Neural progenitor cell (in vitro differentiated cells): Measurements from ENCODE around the gene ATP10B. TPM values are rescaled to one million over a fixed set of nuclear protein-coding genes. Genes with fewer than 3 reads are reported as not detected.

Source experiments
- DNase-seq: peaks from one replicate; pipeline ENCODE4 v3.0.0-alpha.2; 2016; ENCODE audit warnings: low spot score
- H2AFZ ChIP-seq: fragments of 200-600 bp; sonication (generic); replicated peaks from 2 replicates; pipeline ENCODE4 v1.6.1; 2016; ENCODE audit warnings: antibody characterized with exemption
- H3F3A ChIP-seq: fragments of 200-600 bp; sonication (generic); 2 replicates; pipeline ENCODE4 v1.6.1; 2016; ENCODE audit warnings: antibody characterized with exemption, low read depth
- H3K27ac ChIP-seq: fragments of 200-600 bp; sonication (generic); 2 replicates; pipeline ENCODE4 v1.5.1; 2016; ENCODE audit warnings: mild to moderate bottlenecking
- H3K27me3 ChIP-seq: fragments of 200-600 bp; sonication (generic); 2 replicates; pipeline ENCODE4 v1.6.1; 2016; ENCODE audit warnings: mild to moderate bottlenecking, moderate library complexity
- H3K36me3 ChIP-seq: fragments of 200-600 bp; sonication (generic); 2 replicates; pipeline ENCODE4 v1.5.1; 2016
- H3K4me1 ChIP-seq: fragments of 200-600 bp; sonication (generic); 2 replicates; pipeline ENCODE4 v1.6.1; 2016; ENCODE audit warnings: mixed run types
- H3K4me2 ChIP-seq: fragments of 200-600 bp; sonication (generic); 2 replicates; pipeline ENCODE4 v1.6.1; 2016
- H3K4me3 ChIP-seq: fragments of 200-600 bp; sonication (generic); 2 replicates; pipeline ENCODE4 v1.5.1; 2016
- H3K79me2 ChIP-seq: fragments of 200-600 bp; sonication (generic); 2 replicates; pipeline ENCODE4 v1.6.1; 2016; ENCODE audit warnings: low read depth
- H3K9ac ChIP-seq: fragments of 200-600 bp; sonication (generic); 2 replicates; pipeline ENCODE4 v1.6.1; 2016
- H3K9me3 ChIP-seq: fragments of 200-600 bp; sonication (generic); 2 replicates; pipeline ENCODE4 v1.5.1; 2016; ENCODE audit warnings: low read depth
- H4K20me1 ChIP-seq: fragments of 200-600 bp; sonication (generic); 2 replicates; pipeline ENCODE4 v1.6.1; 2016; ENCODE audit warnings: low read depth
- H3K27ac Mint-ChIP-seq: 3 replicates; pipeline ENCODE4 v1.8.0; 2021; ENCODE audit warnings: mixed read lengths
- H3K27me3 Mint-ChIP-seq: 2 replicates; pipeline ENCODE4 v1.8.0; 2022; ENCODE audit warnings: low read depth, mild to moderate bottlenecking, inconsistent platforms, moderate library complexity, mixed read lengths; ENCODE audit not compliant: insufficient read depth
- H3K36me3 Mint-ChIP-seq: 3 replicates; pipeline ENCODE4 v1.8.0; 2021; ENCODE audit warnings: mixed read lengths
- H3K4me1 Mint-ChIP-seq: 3 replicates; pipeline ENCODE4 v1.8.0; 2021; ENCODE audit warnings: mixed read lengths
- H3K4me3 Mint-ChIP-seq: 3 replicates; pipeline ENCODE4 v1.8.0; 2021; ENCODE audit warnings: mild to moderate bottlenecking, moderate library complexity, mixed read lengths
- H3K9me3 Mint-ChIP-seq: 3 replicates; pipeline ENCODE4 v1.8.0; 2020; ENCODE audit warnings: mixed read lengths
- EZH2 ChIP-seq: fragments of 200-600 bp; sonication (generic); IDR thresholded peaks from 2 replicates; pipeline ENCODE4 v1.6.1; 2017; ENCODE audit warnings: antibody characterized with exemption, mild to moderate bottlenecking, moderate library complexity
- EZH2phosphoT487 ChIP-seq: fragments of 200-600 bp; sonication (generic); IDR thresholded peaks from 2 replicates; pipeline ENCODE4 v1.6.1; 2017; ENCODE audit warnings: antibody characterized with exemption
- total RNA-seq: library from RNA; depleted of rRNA; stranded (reverse); fragments of >200 nt; gene quantifications from 2 replicates; pipeline ENCODE4 v1.2.3, GENCODE V29; 2015; ENCODE audit warnings: low replicate concordance
- TF ChIP-seq, protein P1 (sequence below): fragments of 200-600 bp; sonication (generic); IDR thresholded peaks from 2 replicates; pipeline ENCODE4 v1.5.1; 2017; ENCODE audit warnings: antibody characterized with exemption, mild to moderate bottlenecking

ATP10B gene
- total RNA-seq, 1 donor from 2014 or later: not detected

DNA sequence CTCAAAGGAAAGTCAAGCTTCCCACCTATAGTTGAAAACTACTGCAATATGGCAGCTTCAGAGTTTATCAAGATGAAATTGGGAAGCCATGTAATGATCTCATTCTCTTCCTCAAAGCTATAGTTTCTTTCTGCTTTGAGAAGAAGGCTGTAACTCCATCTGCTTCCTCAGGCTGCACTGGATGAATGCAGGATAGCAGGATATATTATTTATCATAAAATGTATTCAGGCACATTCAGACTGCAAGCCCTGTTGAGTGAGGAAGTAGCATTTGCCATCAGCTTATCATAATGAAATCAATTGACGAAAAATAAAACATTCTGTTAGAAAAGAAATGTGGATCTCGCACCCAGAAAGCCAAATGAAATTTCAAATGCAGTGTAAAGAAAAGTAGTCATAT is 560 bp downstream of the ATP10B start:
- DNase-seq: no peak
- Histone ChIP-seq H3K4me1 (no peaks in the 10 kb centered on the region), H3K9me3 (no peaks in the 10 kb centered on the region), H2AFZ (no peak overlapping the region), H3K79me2 (no peaks in the 10 kb centered on the region), H3K4me2 (no peak overlapping the region), H3K27ac (no peak overlapping the region), H3K9ac (no peak overlapping the region), H3K4me3 (no peak overlapping the region), H4K20me1 (no peaks in the 10 kb centered on the region), H3K27me3 (no peaks in the 10 kb centered on the region), H3F3A (no peaks in the 10 kb centered on the region), H3K36me3 (no peaks in the 10 kb centered on the region)
- TF ChIP-seq EZH2phosphoT487 (no peak), EZH2 (no peak)
- TF ChIP-seq, protein P1, sequence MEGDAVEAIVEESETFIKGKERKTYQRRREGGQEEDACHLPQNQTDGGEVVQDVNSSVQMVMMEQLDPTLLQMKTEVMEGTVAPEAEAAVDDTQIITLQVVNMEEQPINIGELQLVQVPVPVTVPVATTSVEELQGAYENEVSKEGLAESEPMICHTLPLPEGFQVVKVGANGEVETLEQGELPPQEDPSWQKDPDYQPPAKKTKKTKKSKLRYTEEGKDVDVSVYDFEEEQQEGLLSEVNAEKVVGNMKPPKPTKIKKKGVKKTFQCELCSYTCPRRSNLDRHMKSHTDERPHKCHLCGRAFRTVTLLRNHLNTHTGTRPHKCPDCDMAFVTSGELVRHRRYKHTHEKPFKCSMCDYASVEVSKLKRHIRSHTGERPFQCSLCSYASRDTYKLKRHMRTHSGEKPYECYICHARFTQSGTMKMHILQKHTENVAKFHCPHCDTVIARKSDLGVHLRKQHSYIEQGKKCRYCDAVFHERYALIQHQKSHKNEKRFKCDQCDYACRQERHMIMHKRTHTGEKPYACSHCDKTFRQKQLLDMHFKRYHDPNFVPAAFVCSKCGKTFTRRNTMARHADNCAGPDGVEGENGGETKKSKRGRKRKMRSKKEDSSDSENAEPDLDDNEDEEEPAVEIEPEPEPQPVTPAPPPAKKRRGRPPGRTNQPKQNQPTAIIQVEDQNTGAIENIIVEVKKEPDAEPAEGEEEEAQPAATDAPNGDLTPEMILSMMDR: no peak
- peaks cover 4% of the 10 kb centered on the region for H3K4me1 Mint-ChIP-seq
- no peaks in the 10 kb centered on the region for H3K9me3 Mint-ChIP-seq
- H3K27me3 Mint-ChIP-seq: no peaks in the 10 kb centered on the region
- no peak overlapping the region for H3K4me3 Mint-ChIP-seq
- H3K27ac Mint-ChIP-seq: no peak overlapping the region
- H3K36me3 Mint-ChIP-seq: no peaks in the 10 kb centered on the region

DNA sequence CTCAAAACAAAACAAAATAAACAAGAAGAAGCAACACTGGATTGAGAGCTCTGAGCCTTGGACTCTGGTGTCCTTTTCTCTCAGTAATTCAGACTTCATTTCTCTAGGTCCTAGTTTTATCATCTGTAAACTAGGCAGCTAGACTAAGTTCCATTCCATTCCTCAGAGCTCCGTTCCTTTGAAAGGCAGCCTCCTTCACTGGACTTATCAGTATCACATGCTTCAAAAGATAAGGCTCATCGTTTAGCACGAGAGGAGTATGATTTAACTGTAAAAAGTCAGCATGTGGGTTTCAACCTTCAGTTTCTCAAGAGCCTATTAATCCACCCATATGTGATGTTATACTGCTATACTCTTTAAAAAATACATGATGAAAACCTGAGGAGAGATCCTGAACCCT is 1.6 kb downstream of the ATP10B start:
- Mint-ChIP-seq H3K4me1 (peaks cover 4% of the 10 kb centered on the region), H3K36me3 (no peaks in the 10 kb centered on the region), H3K4me3 (no peak overlapping the region), H3K27ac (no peak overlapping the region), H3K27me3 (no peaks in the 10 kb centered on the region), H3K9me3 (no peaks in the 10 kb centered on the region)
- no peak overlapping the region for H2AFZ ChIP-seq
- H3K79me2 ChIP-seq: no peaks in the 10 kb centered on the region
- H3K27me3 ChIP-seq: no peaks in the 10 kb centered on the region
- TF ChIP-seq, protein P1: no peak
- TF ChIP-seq EZH2phosphoT487 (no peak), EZH2 (no peak)
- no peak for DNase-seq
- H3K27ac ChIP-seq: no peak overlapping the region
- no peak overlapping the region for H3K4me3 ChIP-seq
- H4K20me1 ChIP-seq: no peaks in the 10 kb centered on the region
- no peak overlapping the region for H3K9ac ChIP-seq
- H3F3A ChIP-seq: no peaks in the 10 kb centered on the region
- H3K4me2 ChIP-seq: no peak overlapping the region
- no peaks in the 10 kb centered on the region for H3K4me1 ChIP-seq
- H3K36me3 ChIP-seq: no peaks in the 10 kb centered on the region
- no peaks in the 10 kb centered on the region for H3K9me3 ChIP-seq

DNA sequence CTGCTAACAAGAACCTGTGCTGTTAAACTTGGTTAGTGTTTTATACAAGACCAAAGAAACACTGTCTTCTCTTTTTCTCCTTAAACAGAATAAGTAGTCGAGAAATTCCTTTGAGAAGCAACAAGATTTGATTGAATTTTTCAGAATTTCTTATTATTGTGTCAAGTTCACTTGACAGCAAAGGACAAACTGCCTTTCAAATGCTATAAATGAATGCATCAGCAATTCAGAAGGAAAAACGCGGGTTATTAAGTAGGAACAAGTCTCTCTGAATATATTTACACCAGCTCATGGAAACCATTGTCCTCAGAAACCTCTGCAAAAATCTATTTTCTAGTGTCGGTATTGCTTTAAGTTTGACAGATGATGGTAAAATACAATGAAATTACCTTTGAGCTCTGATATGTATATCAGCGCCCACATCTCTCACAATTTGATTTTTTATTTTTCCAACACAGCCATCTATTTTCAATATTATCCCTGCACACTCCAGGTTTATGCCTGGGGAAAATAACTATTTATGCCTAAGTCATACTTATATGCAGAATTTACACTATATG is 4.4 kb downstream of the ATP10B start:
- TF ChIP-seq EZH2 (no peak), EZH2phosphoT487 (no peak)
- TF ChIP-seq, protein P1: no peak

More for the DNA sequence above, 4.4 kb downstream of the ATP10B start:
- Histone ChIP-seq H3F3A (no peaks in the 10 kb centered on the region), H3K4me3 (no peak overlapping the region), H2AFZ (no peak overlapping the region), H3K9ac (no peak overlapping the region), H3K4me1 (no peaks in the 10 kb centered on the region), H4K20me1 (no peaks in the 10 kb centered on the region), H3K27me3 (no peaks in the 10 kb centered on the region), H3K79me2 (no peaks in the 10 kb centered on the region), H3K27ac (no peak overlapping the region), H3K9me3 (no peaks in the 10 kb centered on the region), H3K36me3 (no peaks in the 10 kb centered on the region), H3K4me2 (no peak overlapping the region)
- DNase-seq: no peak
- no peaks in the 10 kb centered on the region for H3K9me3 Mint-ChIP-seq
- H3K4me1 Mint-ChIP-seq: peaks cover 4% of the 10 kb centered on the region
- no peaks in the 10 kb centered on the region for H3K36me3 Mint-ChIP-seq
- no peak overlapping the region for H3K27ac Mint-ChIP-seq
- no peak overlapping the region for H3K4me3 Mint-ChIP-seq
- no peaks in the 10 kb centered on the region for H3K27me3 Mint-ChIP-seq
